Measurements from ENCODE around the gene NFASC.

Gene NFASC

DNA sequence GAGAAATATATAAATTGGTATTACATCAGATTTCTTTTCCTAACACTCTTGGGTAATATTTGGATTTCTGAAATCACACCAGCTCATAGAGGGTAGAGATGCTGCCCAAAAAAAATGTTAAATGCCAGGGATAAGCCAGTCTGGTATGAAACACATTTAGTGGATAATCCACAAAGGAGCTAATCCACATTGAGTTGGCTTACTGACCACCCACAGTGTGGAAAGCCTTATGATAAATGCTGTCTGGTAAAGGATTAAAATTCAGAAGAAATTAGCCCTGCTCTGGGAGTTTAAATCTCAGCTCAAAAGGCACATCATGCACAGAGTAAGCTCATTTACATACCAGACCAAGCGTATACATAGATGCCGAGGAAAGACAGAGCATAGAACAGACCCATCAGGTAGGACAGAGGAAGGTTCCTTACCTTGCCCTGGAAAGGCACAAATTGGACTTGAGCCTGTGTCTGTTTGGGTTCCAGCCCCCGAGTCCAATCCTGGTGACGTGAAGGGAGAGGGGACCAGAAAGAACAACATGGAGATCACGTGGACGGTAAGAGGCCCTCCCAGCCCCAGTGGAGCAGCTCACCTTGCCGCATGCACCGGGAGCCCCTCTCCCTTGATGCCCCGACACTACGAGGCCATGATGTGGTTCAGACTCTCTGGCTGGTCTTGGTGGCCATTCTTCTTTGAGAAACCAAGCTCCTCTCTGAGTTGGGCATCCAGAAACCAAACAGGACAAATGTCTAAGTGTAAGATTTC is 109.4 kb downstream of the NFASC start:
- Histone ChIP-seq H3K9me3 (ENCODE audit: control insufficient read depth, insufficient read depth, low read length) (no peaks in the 10 kb centered on the region), H3K36me3 (ENCODE audit: control insufficient read depth, insufficient read depth, low read length) (no peaks in the 10 kb centered on the region), H3K4me1 (ENCODE audit: control insufficient read depth, insufficient read depth, low read length) (no peaks in the 10 kb centered on the region), H3K27me3 (ENCODE audit: control insufficient read depth, insufficient read depth, low read length) (no peaks in the 10 kb centered on the region), H3K9ac (ENCODE audit: low read depth, low read length) (no peak overlapping the region), H3K4me3 (ENCODE audit: low read depth, low read length) (no peak overlapping the region)

DNA sequence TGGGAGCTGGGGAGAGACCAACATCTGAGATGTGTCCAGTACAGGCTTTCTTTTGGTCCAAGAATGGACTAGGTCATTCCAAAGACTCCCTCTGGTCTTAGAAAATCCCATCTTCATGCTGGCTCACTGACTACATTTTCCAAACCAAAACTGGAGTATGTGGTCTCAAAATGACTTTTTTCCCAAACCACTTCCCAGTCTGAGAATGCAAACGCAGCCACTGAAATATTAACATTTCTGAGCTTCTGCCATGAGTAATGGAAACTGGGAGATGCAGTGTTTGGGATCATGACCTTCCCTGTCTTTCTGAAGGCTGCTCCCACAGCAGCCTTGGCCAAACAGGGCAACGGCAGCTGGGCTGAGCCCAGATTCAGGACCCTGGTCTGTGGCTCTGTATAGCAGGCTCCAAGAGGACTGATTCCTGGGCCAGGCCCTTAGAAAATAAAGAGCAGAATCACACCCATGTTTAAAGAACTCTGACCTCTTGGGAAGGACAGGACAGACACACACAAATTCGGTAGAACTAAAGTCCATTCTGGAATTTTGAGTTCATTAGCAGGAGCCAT is 110.3 kb downstream of the NFASC start:
- H3K36me3 ChIP-seq (ENCODE audit: control insufficient read depth, insufficient read depth, low read length): no peaks in the 10 kb centered on the region
- H3K4me3 ChIP-seq (ENCODE audit: low read depth, low read length): no peak overlapping the region
- no peaks in the 10 kb centered on the region for H3K4me1 ChIP-seq (ENCODE audit: control insufficient read depth, insufficient read depth, low read length)
- H3K9me3 ChIP-seq (ENCODE audit: control insufficient read depth, insufficient read depth, low read length): no peaks in the 10 kb centered on the region
- no peaks in the 10 kb centered on the region for H3K27me3 ChIP-seq (ENCODE audit: control insufficient read depth, insufficient read depth, low read length)
- H3K9ac ChIP-seq (ENCODE audit: low read depth, low read length): no peak overlapping the region

DNA sequence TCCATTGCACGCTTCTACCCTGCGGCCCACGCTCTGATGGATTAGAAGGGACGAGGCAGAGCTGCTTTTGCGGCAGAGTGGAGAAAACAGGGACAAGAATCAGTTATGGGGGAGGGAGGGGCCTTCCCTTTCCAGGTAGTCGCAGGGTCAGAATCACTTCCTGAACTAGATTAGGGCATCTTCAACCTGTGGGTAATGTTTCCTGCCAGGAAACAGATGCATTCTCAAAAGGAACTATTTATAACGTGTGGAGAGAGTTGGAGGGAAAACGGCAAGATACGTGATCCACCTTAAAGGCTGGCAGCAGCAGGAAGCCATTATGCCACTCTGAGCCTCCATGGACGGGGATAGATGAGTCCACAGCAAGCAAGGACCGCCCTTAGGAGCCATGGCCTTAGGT is 112.5 kb downstream of the NFASC start:
- Histone ChIP-seq H3K9ac (ENCODE audit: low read depth, low read length) (no peak overlapping the region), H3K4me3 (ENCODE audit: low read depth, low read length) (no peak overlapping the region), H3K36me3 (ENCODE audit: control insufficient read depth, insufficient read depth, low read length) (no peaks in the 10 kb centered on the region), H3K9me3 (ENCODE audit: control insufficient read depth, insufficient read depth, low read length) (no peaks in the 10 kb centered on the region), H3K4me1 (ENCODE audit: control insufficient read depth, insufficient read depth, low read length) (no peaks in the 10 kb centered on the region), H3K27me3 (ENCODE audit: control insufficient read depth, insufficient read depth, low read length) (no peaks in the 10 kb centered on the region)

DNA sequence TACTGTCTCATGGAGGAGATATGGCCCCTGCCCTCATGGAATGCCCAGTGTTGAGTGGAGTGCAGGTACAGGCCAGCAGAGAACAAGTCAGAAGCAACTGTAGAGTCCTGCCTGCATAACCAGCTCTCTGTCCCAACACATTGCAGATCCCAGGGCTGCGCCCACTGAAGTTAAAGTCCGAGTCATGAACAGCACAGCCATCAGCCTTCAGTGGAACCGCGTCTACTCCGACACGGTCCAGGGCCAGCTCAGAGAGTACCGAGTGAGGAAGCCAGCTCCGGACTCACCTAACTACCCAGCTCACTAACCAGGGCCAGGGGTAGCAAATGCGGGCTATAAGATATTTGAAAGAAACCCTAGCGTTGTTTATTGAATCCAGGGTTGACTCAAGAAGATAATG is 113.2 kb downstream of the NFASC start:
- Histone ChIP-seq H3K36me3 (ENCODE audit: control insufficient read depth, insufficient read depth, low read length) (no peaks in the 10 kb centered on the region), H3K27me3 (ENCODE audit: control insufficient read depth, insufficient read depth, low read length) (no peaks in the 10 kb centered on the region), H3K9ac (ENCODE audit: low read depth, low read length) (no peak overlapping the region), H3K4me3 (ENCODE audit: low read depth, low read length) (no peak overlapping the region), H3K4me1 (ENCODE audit: control insufficient read depth, insufficient read depth, low read length) (no peaks in the 10 kb centered on the region), H3K9me3 (ENCODE audit: control insufficient read depth, insufficient read depth, low read length) (no peaks in the 10 kb centered on the region)

DNA sequence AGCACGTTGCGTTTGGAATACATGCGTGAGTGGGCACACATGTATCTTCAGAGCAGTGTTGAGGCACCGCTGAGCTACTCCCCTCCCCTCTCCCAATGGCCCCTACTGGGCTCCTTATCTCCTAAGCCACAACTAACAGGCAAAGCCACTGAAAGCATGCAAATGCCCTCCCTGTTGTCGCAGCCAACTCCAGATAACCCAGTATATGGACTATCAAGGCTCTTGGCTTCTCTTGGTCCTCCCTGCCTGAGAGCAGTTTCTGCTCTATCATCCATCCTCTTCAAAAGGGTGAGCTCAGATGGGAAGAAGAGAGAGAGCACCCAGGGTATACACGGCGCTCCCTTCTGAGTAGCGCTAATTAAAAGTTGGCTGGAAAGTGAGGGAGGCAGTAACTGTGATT is 113.8 kb downstream of the NFASC start:
- Histone ChIP-seq H3K4me1 (ENCODE audit: control insufficient read depth, insufficient read depth, low read length) (peaks cover under 1% of the 10 kb centered on the region), H3K27me3 (ENCODE audit: control insufficient read depth, insufficient read depth, low read length) (no peaks in the 10 kb centered on the region), H3K9ac (ENCODE audit: low read depth, low read length) (no peak overlapping the region), H3K4me3 (ENCODE audit: low read depth, low read length) (no peak overlapping the region), H3K36me3 (ENCODE audit: control insufficient read depth, insufficient read depth, low read length) (no peaks in the 10 kb centered on the region), H3K9me3 (ENCODE audit: control insufficient read depth, insufficient read depth, low read length) (no peaks in the 10 kb centered on the region)

DNA sequence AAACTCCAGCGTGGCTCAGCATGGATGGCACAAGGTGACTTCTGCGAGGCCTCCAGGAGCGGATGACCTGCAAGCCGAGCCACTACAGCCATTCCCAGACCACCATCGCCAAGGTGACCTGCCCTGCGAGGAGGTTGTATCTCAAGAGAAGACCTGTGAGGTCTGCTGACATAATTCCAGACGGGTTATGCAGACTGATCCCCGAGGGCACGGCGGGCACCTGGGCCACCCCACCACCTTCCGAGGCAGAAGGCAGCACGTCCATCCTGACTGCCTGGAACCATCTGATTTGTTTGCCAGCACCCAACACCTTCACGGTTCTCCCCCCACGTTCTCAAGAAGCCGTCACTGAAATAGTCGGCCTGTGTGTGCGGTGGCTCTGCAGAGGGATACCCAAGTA is 115.5 kb downstream of the NFASC start:
- H3K9ac ChIP-seq (ENCODE audit: low read depth, low read length): no peak overlapping the region
- H3K4me3 ChIP-seq (ENCODE audit: low read depth, low read length): no peak overlapping the region
- H3K36me3 ChIP-seq (ENCODE audit: control insufficient read depth, insufficient read depth, low read length): no peaks in the 10 kb centered on the region
- peaks cover 4% of the 10 kb centered on the region for H3K27me3 ChIP-seq (ENCODE audit: control insufficient read depth, insufficient read depth, low read length)
- H3K4me1 ChIP-seq (ENCODE audit: control insufficient read depth, insufficient read depth, low read length): peaks cover 11% of the 10 kb centered on the region
- no peaks in the 10 kb centered on the region for H3K9me3 ChIP-seq (ENCODE audit: control insufficient read depth, insufficient read depth, low read length)

DNA sequence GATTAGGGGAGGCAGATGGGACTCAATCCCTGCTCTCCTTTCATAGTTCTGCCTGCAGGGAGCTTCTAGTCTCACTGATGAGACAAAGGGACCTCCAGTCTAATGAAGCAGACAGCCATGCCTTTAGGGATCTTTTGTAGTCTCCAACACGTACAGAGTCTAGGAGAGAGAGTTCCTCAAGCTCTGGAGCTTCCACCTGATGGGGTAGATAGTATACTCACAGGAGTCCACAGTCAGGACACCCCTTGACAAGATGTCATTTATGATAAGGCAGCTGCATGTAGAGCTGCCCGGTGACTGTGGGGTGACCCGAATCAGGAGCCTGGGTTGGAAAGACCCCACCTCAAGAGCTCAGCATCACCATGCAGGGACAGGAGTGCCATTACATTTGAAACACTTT is 117.0 kb downstream of the NFASC start:
- H3K9me3 ChIP-seq (ENCODE audit: control insufficient read depth, insufficient read depth, low read length): no peaks in the 10 kb centered on the region
- H3K9ac ChIP-seq (ENCODE audit: low read depth, low read length): no peak overlapping the region
- peaks cover 24% of the 10 kb centered on the region for H3K4me1 ChIP-seq (ENCODE audit: control insufficient read depth, insufficient read depth, low read length)
- H3K27me3 ChIP-seq (ENCODE audit: control insufficient read depth, insufficient read depth, low read length): peaks cover 12% of the 10 kb centered on the region
- H3K36me3 ChIP-seq (ENCODE audit: control insufficient read depth, insufficient read depth, low read length): no peaks in the 10 kb centered on the region
- H3K4me3 ChIP-seq (ENCODE audit: low read depth, low read length): no peak overlapping the region

DNA sequence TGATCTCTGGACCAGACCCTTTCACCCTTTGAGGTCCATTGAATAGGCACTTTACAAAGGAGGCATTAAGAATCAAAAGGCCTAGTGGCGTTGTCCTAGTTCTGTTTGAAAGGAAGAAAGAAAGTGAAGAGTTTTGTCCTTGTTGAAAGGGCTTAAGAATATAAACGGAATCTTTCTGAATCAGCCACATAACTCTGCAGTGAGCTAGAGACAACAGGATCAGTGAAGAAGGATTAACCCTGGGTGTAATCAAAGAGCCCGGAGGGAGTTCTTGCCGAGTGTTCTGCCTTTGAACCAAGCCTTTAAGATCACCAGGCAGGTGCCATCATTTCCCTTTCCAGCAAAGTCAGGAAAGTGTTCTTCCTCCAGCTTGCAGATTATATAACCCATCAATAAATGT is 117.5 kb downstream of the NFASC start:
- H3K4me3 ChIP-seq (ENCODE audit: low read depth, low read length): no peak overlapping the region
- peaks cover 15% of the 10 kb centered on the region for H3K27me3 ChIP-seq (ENCODE audit: control insufficient read depth, insufficient read depth, low read length)
- no peak overlapping the region for H3K9ac ChIP-seq (ENCODE audit: low read depth, low read length)
- H3K9me3 ChIP-seq (ENCODE audit: control insufficient read depth, insufficient read depth, low read length): no peaks in the 10 kb centered on the region
- no peaks in the 10 kb centered on the region for H3K36me3 ChIP-seq (ENCODE audit: control insufficient read depth, insufficient read depth, low read length)
- peaks cover 24% of the 10 kb centered on the region for H3K4me1 ChIP-seq (ENCODE audit: control insufficient read depth, insufficient read depth, low read length)

DNA sequence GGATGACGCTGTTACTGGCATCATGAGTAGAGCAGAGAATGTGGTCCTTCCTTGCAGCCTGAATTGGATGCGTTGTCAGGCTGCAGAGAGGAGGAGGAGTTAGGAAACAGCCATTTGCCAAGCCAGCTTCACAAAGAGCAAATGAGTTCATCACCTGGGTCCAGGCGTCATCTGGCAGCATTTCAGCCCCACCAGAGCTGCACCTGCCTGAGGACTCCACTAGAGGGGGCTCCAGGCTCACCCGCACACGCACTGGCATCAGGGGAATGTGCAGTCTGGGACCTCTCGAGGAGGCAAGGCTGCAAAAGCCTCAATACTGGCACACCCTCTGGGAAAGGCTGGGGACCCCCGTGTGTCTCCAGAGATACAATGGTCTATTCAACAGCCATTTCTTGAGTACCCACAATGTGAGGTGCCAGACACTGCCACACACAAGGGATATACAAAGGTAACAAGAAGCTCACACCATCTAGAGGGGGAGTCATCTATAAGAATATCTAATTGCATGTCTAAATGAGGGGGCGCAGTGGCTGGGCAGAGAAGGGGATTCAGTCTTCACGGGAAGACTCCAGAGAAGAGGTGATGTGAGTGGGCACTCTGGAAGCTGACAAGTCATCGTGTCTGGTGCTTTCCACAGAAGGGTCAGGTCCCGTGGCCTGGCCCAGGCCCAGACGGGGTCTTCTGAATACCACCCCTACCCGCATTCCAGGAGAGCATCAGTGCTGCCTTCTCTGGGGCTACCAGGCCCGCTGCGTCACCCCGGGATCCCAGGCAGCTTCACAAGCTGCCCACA is 118.8 kb downstream of the NFASC start:
- peaks cover 15% of the 10 kb centered on the region for H3K27me3 ChIP-seq (ENCODE audit: control insufficient read depth, insufficient read depth, low read length)
- no peaks in the 10 kb centered on the region for H3K36me3 ChIP-seq (ENCODE audit: control insufficient read depth, insufficient read depth, low read length)
- H3K9ac ChIP-seq (ENCODE audit: low read depth, low read length): no peak overlapping the region
- H3K4me1 ChIP-seq (ENCODE audit: control insufficient read depth, insufficient read depth, low read length): peaks cover 24% of the 10 kb centered on the region
- H3K9me3 ChIP-seq (ENCODE audit: control insufficient read depth, insufficient read depth, low read length): no peaks in the 10 kb centered on the region
- no peak overlapping the region for H3K4me3 ChIP-seq (ENCODE audit: low read depth, low read length)

DNA sequence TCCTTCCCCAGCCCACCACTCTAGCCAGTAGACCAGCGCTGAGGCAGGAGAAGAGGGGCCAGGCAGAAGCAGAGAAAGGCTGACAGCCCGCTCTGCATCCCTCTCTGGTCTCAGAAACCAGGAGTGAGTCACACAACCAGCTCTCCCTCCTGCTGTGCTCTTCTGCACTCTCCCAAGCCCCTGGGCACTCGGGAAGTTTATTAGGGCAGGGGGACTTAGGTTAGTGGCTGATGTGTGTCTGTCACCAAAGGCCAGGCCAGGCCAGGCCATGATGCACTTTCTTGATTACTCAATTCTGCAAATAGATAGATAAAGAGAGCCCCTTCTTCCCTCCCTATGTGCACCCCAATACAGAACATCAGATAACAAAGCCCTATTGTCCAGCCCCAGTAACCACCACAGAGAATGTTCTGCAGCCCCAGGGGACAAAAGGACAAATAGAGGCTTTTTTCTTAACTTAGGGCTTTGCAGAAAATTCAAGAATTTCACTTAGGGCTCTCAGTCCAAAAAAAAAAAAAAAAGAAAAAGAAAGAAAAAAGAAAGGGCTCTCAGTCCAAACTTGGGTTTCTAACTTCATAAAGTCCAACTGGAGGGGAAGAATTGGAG is 119.5 kb downstream of the NFASC start:
- H3K27me3 ChIP-seq (ENCODE audit: control insufficient read depth, insufficient read depth, low read length): peaks cover 15% of the 10 kb centered on the region
- H3K4me3 ChIP-seq (ENCODE audit: low read depth, low read length): no peak overlapping the region
- H3K9me3 ChIP-seq (ENCODE audit: control insufficient read depth, insufficient read depth, low read length): no peaks in the 10 kb centered on the region
- peaks cover 24% of the 10 kb centered on the region for H3K4me1 ChIP-seq (ENCODE audit: control insufficient read depth, insufficient read depth, low read length)
- no peak overlapping the region for H3K9ac ChIP-seq (ENCODE audit: low read depth, low read length)
- no peaks in the 10 kb centered on the region for H3K36me3 ChIP-seq (ENCODE audit: control insufficient read depth, insufficient read depth, low read length)

DNA sequence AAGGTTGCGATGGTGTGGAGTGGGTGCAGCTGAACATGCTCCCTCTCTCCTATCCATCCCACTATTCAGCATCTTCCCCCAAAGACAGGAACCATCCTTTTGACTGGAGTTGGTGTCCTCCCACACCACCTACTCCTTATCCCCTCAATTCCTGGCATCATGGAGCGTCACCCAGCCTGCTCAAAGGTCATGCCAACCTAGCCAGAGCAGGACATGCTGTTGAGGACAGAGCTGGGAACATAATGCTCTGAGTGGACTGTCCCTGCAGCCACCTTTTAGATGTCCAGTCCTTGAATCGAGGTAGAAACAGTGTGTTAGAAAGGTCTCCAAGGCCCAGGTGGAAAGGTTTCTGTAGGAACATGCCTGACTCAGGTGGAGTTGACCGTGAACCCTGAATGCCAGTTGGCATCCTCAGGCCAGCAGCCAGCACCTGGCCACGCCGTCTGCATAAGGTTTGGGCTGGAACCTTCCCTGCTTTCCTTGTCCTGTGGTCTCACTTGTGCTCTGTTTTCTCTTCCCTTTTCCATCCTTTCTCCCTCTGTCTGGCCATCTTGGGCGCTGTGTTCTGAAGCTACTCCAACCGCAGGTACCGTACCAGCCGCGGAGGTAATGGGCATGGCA is 120.2 kb downstream of the NFASC start:
- Histone ChIP-seq H3K4me1 (ENCODE audit: control insufficient read depth, insufficient read depth, low read length) (peaks cover 24% of the 10 kb centered on the region), H3K9ac (ENCODE audit: low read depth, low read length) (no peak overlapping the region), H3K4me3 (ENCODE audit: low read depth, low read length) (peak overlapping the region; percentile 14), H3K27me3 (ENCODE audit: control insufficient read depth, insufficient read depth, low read length) (peaks cover 15% of the 10 kb centered on the region), H3K9me3 (ENCODE audit: control insufficient read depth, insufficient read depth, low read length) (no peaks in the 10 kb centered on the region), H3K36me3 (ENCODE audit: control insufficient read depth, insufficient read depth, low read length) (no peaks in the 10 kb centered on the region)

Measured in iPS-15b (cell line).